Stimulated activated naive CD8-positive, alpha-beta T cell treated with anti-CD3 and anti-CD28 coated beads, Interleukin-15, Interleukin-2, amounts not matched to agents 100 ng/mL and 50 ng/mL, for 24 hours (primary cell): ENCODE measurements around the gene TCTN2.
A peak's percentile ranks its signal among the peaks of the same experiment; 100 is the strongest.

Source experiments
- H3K27ac Mint-ChIP-seq: one replicate; pipeline ENCODE4 v1.8.0; 2021; ENCODE audit warnings: mild to moderate bottlenecking, mixed read lengths
- H3K27me3 Mint-ChIP-seq: one replicate; pipeline ENCODE4 v1.8.0; 2021; ENCODE audit warnings: mixed read lengths
- H3K36me3 Mint-ChIP-seq: one replicate; pipeline ENCODE4 v1.8.0; 2021; ENCODE audit warnings: low read depth, mixed read lengths
- H3K4me1 Mint-ChIP-seq: one replicate; pipeline ENCODE4 v1.8.0; 2021; ENCODE audit warnings: low read depth, mixed read lengths
- H3K4me3 Mint-ChIP-seq: one replicate; pipeline ENCODE4 v1.8.0; 2021; ENCODE audit warnings: mild to moderate bottlenecking, mixed read lengths
- H3K9me3 Mint-ChIP-seq: one replicate; pipeline ENCODE4 v1.8.0; 2021; ENCODE audit warnings: mixed read lengths

TCTN2 gene

DNA sequence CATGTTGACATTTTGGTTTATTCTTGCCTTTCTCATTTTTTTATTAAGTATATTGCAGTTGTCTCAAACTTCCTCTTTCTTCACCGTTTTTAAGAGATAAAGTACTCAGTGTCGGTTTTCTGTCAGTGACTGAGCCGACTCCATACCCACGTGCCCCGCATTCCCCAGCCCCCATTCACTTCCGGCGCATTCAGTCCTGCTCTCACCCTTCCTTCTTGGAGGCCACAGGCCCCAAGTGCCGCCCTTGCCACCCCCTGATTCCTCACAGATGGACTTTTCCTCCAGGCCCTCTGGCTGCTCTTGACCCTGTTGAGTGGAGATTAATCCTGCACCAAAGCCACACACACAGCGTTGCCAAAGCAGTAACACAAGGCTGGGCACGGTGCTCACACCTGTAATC is 72.1 kb downstream of the TCTN2 start:
- Mint-ChIP-seq H3K27ac (peak overlapping the region; percentile 85), H3K27me3 (no peaks in the 10 kb centered on the region), H3K4me1 (peaks cover 54% of the 10 kb centered on the region), H3K36me3 (peaks cover 86% of the 10 kb centered on the region), H3K9me3 (no peaks in the 10 kb centered on the region), H3K4me3 (no peak overlapping the region)

- Mint-ChIP-seq H3K4me3 (no peak overlapping the region), H3K27me3 (no peaks in the 10 kb centered on the region), H3K4me1 (peaks cover 43% of the 10 kb centered on the region), H3K27ac (peak overlapping the region; percentile 71), H3K36me3 (peaks cover 86% of the 10 kb centered on the region), H3K9me3 (no peaks in the 10 kb centered on the region)
Measured at GRCh38 chr12:123744836-123745235, 73.9 kb downstream of the TCTN2 start.

GRCh38 chr12:123747309-123747708 is 76.4 kb downstream of the TCTN2 start:
- H3K27me3 Mint-ChIP-seq: no peaks in the 10 kb centered on the region
- peaks cover 78% of the 10 kb centered on the region for H3K36me3 Mint-ChIP-seq
- no peak overlapping the region for H3K4me3 Mint-ChIP-seq
- peak overlapping the region; percentile 40 for H3K27ac Mint-ChIP-seq
- H3K4me1 Mint-ChIP-seq: peaks cover 31% of the 10 kb centered on the region
- no peaks in the 10 kb centered on the region for H3K9me3 Mint-ChIP-seq

DNA sequence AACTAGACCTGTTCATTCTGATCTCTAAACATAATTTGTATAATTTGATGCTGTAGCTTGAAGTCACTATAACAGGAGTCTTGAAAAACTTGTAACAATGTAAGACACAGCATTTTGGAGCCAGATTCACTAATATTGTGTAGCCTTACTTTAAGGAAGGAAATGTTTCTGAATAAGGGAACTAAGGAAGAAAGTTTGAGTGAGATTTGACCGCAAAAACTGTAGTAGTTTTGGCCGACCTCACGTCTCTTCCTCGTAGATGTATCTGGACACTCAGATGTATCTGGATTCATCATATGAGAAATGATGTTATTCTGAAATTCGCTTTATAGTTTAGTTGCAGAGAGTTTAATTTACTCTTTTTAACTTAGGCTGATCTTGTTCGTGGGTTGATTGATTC is 77.2 kb downstream of the TCTN2 start:
- no peak overlapping the region for H3K4me3 Mint-ChIP-seq
- H3K27me3 Mint-ChIP-seq: no peaks in the 10 kb centered on the region
- H3K36me3 Mint-ChIP-seq: peaks cover 76% of the 10 kb centered on the region
- H3K4me1 Mint-ChIP-seq: peaks cover 23% of the 10 kb centered on the region
- H3K27ac Mint-ChIP-seq: peak overlapping the region; percentile 9
- H3K9me3 Mint-ChIP-seq: no peaks in the 10 kb centered on the region

- Mint-ChIP-seq H3K27me3 (no peaks in the 10 kb centered on the region), H3K9me3 (no peaks in the 10 kb centered on the region), H3K27ac (peak overlapping the region; percentile 9), H3K36me3 (peaks cover 78% of the 10 kb centered on the region), H3K4me3 (no peak overlapping the region), H3K4me1 (peaks cover 19% of the 10 kb centered on the region)
Measured at GRCh38 chr12:123748661-123749060, 77.7 kb downstream of the TCTN2 start.

DNA sequence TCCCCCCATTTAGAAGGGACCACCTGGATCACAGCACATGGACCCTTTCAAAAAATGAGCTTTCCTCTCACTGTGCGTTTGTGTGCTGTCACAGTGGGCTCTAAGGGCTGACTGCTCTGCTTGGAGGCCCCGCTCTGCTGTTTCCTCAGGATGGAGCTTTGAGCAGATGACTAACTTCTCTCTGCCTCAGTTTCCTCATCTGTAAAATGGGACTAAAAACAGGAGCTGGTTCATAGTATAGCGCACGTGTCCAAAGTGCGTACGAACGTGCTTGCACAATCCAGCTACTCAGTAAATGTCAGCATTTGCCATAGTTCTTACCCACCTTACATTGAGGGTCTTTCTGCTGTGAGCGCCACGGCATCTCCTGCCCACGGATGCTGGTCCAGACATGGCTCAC is 78.4 kb downstream of the TCTN2 start:
- Mint-ChIP-seq H3K27ac (no peak overlapping the region), H3K27me3 (no peaks in the 10 kb centered on the region), H3K4me1 (peaks cover 18% of the 10 kb centered on the region), H3K4me3 (no peak overlapping the region), H3K36me3 (peaks cover 75% of the 10 kb centered on the region), H3K9me3 (no peaks in the 10 kb centered on the region)

DNA sequence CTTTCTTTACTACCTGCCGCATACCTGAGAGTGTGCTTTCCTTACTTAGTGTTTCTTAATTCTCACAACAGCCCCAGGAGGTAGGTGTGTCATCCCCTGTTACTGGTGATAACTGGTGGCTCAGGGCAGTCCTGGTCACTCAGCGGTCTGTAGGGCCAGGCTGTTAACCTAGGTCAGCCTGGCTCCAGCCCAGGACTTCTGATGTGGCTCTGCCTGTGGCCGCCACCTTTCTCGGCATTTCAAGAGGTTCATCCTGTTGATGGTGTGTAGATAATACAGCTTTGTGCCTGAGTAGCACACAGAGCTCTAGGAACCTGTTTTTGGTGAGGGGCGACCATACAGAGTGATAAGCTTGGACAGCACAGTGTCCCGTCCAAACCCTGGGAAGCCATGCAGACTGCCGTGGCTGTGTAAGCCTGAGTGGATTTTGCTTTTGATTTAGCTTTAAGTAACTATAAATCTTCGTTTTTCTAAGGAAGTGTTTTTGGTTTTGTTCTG is 79.3 kb downstream of the TCTN2 start:
- Mint-ChIP-seq H3K4me1 (peaks cover 16% of the 10 kb centered on the region), H3K27ac (no peak overlapping the region), H3K27me3 (no peaks in the 10 kb centered on the region), H3K36me3 (peaks cover 74% of the 10 kb centered on the region), H3K9me3 (no peaks in the 10 kb centered on the region), H3K4me3 (no peak overlapping the region)

- no peak overlapping the region for H3K4me3 Mint-ChIP-seq
Measured at GRCh38 chr12:123752046-123752445, 81.1 kb downstream of the TCTN2 start.

DNA sequence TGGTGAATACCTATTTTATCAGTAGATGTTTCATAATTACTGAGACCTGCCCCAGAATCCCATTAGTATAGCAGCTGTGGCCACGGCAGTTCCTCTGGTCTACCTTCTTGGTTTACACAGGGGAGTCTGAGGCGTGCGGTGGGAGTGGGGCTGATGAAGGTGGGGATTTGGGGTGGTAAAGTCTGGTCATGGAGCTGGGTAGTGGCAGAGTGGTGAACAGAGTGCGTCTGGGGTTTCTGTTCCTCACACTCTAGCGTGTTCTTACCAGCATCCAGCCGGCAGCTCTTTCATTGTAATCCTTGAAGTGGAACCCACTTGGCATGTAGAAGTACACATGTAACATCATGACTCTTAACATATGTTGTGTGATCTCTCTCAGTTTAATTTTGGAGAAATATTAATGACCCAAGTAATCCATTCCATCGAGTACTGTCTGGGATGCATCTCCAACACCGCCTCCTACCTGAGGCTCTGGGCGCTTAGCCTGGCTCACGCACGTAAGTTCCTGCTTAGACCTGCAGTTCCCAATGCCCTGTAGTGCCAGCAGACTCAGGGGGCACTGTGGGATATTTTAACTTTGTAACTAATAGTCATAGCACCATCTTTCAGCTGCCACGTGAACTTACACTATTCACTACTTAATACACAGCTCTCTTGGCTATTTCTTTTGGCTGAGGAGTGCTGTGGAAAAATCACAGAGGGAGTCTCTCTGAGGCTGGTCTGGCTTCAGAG is 83.3 kb downstream of the TCTN2 start:
- H3K36me3 Mint-ChIP-seq: peaks cover 63% of the 10 kb centered on the region
- no peak overlapping the region for H3K27ac Mint-ChIP-seq
- H3K4me3 Mint-ChIP-seq: no peak overlapping the region
- no peaks in the 10 kb centered on the region for H3K27me3 Mint-ChIP-seq
- no peaks in the 10 kb centered on the region for H3K9me3 Mint-ChIP-seq
- peaks cover 4% of the 10 kb centered on the region for H3K4me1 Mint-ChIP-seq

More at GRCh38 chr12:123752046-123752445, 81.1 kb downstream of the TCTN2 start:
- Mint-ChIP-seq H3K27me3 (no peaks in the 10 kb centered on the region), H3K27ac (no peak overlapping the region), H3K9me3 (no peaks in the 10 kb centered on the region), H3K4me1 (peaks cover 11% of the 10 kb centered on the region), H3K36me3 (peaks cover 66% of the 10 kb centered on the region)

GRCh38 chr12:123757561-123757960 is 86.6 kb downstream of the TCTN2 start:
- H3K27me3 Mint-ChIP-seq: no peaks in the 10 kb centered on the region
- no peaks in the 10 kb centered on the region for H3K9me3 Mint-ChIP-seq
- no peak overlapping the region for H3K27ac Mint-ChIP-seq
- peaks cover 9% of the 10 kb centered on the region for H3K4me1 Mint-ChIP-seq
- H3K4me3 Mint-ChIP-seq: no peak overlapping the region
- H3K36me3 Mint-ChIP-seq: peaks cover 46% of the 10 kb centered on the region
